HG03135 (cell line): Measurements from ENCODE around the gene BBS9.
A peak's percentile ranks its signal among the peaks of the same experiment; 100 is the strongest.

Source experiments
- ATAC-seq: cut with Tn5 transposase; IDR thresholded peaks from one replicate; pipeline ENCODE4 v1.9.1; 2021; ENCODE audit warnings: mild to moderate bottlenecking, moderate library complexity; ENCODE audit not compliant: unreplicated experiment

BBS9 gene

DNA sequence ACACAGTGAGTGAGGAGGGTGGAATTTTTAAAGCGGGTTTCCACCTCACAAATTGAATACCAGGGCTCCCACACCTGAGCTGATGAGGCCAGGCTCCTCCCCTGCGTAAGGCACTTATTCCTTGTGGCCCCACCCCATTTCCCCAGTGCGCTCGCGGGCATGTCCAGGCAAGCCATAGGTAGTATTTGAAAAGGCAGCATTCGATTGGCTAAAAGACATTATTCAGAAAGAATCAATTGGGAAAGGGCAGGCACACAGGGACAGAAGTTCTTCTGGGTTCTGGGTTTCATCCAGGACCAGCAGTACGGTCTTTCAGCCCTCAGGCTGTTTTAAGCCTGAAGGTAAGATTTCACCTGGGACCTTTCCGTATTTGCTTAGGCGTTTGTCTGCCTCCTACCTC is 222.3 kb downstream of the BBS9 start:
- ATAC-seq, result no peak

DNA sequence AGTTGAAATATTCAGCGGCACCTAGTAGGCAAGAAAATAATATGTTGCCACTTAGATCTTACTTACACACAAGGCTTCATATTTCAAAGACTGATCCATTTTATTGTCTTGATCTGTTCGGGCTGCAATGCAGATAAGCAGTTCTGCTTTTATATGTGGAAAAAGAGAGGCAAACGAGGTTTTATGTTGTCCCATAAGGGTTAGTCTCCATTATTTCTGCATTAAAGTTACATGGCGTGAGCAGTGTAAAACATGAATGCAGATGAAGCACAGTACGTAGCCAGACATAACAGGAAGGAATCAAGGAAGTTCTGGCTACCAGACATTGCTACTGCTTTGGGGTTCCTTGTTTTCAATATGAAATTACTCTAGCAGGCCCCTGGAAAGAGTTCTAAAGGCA is 224.8 kb downstream of the BBS9 start:
- no peak for ATAC-seq

DNA sequence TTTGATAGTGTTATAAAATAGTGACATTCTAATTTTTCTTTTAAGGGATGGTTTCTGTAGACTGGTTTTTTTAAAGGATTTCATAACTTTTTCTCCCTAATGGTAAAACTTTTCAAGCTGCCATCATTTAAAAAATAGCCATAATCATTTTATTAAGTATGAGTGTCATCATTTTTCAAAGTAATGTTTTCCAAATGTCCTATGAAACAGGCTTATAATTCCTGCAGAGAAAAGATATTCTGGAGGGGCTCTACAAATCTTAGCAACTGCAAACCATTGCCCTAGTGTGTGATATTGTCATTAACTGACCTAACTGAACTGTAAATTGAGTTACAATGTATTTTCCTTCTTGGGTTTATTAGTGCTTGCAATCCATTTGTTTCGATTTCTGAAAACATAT is 226.0 kb downstream of the BBS9 start:
- no peak for ATAC-seq

DNA sequence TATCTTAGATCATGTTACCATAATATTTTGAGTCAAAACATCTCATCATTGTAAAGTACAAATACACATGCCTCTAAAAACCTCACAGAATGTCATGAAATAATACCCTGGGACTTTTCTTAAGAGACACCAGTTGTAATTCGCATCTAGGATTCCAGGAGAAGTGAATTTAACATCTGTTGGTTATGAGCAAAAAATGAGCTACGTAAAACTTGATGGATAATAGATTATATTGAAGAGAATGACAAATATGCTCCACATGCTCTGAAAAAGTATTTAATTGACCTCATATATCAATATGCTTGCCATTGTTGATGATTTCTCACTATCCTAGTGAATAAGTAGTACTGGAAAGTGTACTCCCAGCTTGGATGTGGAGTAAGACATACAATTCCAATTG is 227.0 kb downstream of the BBS9 start:
- no peak for ATAC-seq

DNA sequence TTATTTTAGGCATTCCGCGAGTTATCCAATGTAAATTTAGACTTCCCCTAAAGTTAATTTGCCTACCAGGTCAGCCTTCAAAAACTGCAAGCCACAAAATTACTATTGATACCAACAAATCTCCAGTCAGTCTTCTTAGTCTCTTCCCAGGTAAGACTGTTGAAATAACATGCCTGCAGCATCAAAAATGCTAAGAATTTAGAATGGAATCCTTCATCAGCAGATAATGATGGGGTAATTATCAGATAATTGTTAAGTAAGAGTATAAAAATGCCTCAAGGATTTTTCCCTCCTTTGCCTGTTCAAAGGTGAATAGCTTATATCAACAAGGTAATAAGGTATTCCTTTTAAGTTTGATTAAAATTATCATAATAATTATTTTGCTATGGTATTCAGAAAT is 228.5 kb downstream of the BBS9 start:
- no peak for ATAC-seq

DNA sequence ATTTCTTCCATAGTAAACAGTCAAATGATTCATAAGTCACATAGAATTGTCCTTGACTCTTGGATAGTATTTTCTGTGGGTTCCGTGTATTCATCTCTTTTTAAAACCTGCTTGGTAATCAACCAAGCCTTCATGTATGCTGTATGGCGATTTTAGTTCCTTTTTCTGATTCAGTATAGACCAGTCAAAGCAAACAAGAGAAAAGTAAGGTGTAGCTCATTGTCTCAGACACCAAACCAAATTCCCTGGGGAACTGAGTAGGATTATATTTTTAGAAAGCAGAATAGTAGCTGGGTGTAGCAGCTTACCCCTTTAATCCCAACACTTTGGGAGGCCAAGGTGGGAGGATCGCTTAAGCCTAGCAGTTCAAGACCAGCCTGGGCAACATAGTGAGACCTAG is 240.5 kb downstream of the BBS9 start:
- no peak for ATAC-seq

DNA sequence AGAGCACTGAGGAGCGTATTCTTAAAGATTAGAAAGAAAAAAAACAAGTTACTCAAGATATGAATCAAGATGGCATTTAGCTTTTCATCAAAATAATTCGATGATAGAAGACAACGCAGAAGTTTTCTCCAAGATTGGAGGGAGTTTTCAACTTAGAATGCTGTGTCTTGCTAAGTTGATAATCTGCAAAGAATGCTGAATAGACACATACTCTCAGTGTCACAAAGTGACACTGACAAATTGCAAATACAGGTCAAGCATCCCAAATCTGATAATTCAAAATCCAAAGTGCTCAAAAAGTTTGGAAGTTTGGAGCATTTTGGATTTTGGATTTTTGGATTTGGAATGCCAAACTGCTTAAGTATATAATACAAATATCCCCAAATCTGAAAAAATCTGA is 243.8 kb downstream of the BBS9 start:
- ATAC-seq, result no peak

DNA sequence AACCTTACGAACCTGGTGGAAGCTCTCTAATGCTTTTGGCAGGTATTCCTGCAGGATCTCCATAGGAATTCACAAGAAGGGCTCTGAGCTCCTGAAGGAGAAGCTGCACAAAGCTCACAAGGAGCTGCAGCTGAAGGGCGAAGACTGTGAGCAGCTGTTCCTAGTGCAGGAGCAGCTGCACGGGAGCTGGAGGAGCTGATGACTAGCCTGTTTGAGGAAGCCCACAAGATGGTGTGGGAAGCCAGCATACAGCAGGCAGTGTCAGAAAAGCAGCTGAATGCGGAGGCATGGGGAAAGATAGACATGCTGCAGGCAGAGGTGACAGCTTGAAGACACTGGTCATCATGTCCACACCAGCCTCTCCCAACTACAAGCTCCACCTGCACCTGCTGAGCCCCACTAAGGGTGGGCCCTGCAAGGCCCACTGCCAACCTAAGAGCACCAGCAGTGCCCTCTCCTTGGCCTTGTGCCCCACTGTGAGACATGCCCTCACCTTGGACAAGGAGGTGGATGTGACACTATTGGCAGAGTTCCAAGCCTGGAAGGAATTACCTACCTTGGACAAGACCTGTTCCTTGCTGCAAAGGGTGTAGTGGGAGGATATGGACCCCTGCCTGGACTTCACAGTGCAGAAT is 250.6 kb downstream of the BBS9 start:
- no peak for ATAC-seq

DNA sequence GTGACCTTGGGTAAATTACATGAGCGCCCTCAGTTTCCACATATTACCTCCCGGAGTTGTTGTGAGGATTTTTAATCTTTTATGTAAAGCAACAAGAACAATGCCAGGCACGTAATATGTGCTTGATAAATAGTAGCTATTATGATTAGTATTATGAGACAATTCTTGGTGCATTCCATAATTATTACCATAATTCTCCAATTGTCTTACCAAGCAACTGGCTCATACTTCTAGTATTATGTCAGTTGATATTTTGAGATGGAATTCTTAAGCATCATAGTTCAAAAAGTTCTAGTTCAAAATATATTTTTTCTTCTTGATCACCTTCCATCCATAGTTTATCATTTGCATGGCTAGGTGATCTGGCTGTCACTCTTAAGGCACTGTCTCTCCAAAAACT is 259.0 kb downstream of the BBS9 start:
- ATAC-seq, result no peak

DNA sequence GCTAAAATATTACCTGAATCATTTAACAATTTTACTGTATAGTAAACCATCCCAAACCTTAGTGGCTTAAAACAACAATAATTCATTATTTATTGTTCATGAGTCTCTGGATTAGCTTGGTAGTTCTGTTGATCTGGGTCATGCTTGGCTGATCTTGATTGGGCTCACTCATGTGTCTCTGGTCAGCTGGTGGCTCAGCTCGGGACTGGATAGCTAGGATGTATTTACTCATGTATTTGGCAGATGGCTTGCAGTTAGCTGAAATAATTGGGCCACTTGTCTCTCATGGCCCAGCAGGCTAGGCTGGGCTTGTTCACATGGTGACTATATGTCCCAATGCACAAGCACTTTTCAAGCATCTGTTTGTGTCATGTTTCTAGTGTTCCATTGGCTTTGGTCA is 262.8 kb downstream of the BBS9 start:
- ATAC-seq, result no peak

DNA sequence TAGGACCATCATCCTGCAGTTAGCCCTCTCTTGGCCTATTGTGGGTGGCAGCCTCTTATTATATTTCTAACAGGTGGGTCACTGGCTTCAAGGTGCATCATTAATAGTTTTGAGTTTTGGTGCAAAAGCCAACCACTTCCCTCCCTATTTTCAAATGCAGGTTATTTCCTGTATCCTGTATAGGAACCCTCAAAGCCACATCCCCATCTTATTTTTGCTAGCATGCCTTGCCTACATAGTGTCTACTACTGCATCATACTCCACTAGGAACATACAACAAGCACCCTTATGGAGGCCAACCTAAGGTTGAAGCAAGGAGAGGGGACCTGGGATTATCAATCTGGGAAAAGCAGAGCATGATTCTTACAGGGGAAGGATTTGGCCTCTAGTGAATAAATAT is 264.4 kb downstream of the BBS9 start:
- no peak for ATAC-seq

DNA sequence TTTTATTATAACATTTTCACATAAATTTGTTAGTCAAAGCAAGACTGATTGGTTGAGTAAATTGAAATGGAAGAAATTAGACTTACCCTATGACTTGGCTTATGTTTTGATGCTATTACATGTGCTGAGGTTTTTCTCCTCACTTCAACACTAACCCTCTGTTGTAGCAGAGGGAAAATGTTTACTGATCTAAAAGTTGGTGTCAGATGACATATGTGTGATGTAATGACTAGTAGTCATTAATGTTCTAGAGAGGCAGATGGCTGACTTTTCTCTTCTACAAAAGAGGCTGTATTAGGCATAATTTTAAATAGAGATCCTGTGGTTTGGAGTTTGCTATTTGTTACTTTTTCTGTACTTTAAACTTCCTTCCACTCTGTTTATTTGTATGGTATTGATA is 266.0 kb downstream of the BBS9 start:
- ATAC-seq, result no peak

DNA sequence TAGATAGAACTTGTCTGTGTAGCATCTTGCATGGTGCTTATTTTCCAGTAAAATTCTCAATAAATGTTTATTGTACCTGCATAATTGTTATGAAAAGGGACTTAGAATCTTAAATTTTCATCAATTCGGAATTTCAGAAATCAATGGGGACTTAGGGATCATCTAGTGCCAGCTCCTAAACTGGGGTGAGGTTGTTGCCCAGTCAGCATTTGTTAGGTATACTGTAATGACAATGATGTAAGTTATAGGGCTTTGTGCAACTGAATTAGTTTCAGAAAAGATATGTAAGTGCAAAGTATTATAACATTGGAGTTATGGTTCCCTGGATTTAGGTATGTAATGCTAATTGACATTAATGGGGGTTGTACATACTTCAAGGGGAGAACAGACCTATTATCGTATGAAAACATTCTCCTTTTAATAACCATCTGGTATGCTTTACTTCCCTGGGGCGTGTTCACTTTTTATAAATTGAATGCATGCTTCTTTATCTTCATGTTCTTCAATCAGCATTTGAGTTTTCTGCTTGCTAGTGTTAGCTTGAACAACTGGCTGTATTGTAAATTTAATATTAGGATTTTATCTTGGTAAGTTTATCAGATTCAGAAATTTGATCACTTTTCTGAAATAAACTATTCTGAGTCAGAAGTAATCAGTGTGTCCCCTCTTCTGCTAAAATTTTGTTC is 270.3 kb downstream of the BBS9 start:
- no peak for ATAC-seq

DNA sequence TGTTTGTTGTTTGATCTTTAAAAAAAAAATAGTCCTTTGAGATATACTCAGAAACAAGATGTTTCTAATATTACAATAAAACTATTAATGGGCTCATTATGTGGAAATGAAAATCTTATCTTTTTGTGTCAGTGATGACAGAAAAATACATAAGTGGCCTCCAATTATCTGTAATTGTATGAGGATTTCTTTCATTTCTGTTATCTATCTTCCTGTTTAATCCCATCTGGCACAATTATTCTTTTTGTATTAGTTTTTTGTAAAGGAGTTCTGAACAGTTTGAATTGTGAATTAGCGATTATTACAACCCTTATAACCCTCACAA is 270.8 kb downstream of the BBS9 start:
- no peak for ATAC-seq

DNA sequence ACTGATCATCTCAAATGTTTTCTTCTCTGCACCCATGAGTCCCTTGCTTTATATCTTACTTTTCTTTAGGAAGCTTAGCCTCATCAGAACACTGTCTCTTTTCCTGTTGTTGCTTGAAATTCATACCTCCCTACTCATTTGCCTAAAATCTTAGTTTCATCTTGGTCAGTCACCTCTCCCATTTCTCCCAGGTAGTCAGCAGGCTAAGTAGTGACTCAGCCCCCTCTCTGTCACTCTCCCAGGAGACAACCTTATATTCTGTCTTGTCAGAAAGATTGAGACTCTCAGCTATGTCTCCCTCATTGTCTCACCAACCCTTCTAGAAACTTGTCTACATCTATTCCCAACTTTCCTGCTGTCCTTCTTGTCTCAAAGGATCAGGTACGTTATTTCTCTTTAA is 280.9 kb downstream of the BBS9 start:
- no peak for ATAC-seq

DNA sequence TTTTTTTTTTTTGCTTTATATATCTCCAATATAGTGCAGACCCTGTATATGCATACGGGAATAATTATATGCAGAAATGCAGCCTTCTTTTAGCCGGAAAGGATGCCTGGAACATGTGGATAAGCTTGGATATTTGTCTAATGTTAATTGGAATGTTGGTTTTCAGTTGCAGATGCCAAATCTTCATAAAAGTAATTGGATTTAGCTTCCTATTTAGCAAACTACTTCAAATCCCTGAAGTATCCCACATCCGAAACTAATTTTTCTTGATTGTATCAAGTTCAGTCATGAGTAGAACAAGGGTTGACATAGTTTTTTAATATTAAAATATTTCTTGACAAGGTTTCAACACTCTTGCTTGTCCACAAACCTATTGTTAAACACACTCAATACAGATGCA is 281.7 kb downstream of the BBS9 start:
- no peak for ATAC-seq

DNA sequence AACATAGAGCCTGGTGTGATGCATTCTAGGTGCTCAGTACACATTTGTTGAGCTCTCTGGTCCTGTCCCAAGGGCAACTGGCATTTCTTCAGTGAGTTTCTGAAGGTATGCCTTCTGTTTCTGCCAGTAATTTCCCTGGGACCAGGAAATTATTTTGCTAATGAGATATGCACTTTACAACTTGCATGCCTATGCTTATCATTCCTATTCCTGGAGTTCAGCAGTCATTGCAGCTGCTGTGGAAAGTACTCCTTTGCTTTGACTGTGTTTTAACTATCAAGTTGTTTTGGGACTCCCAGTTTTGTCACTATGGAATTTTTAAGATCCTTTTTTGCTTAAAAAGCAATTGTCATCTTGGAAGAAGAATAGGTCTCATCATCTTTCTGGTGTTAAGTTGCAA is 283.0 kb downstream of the BBS9 start:
- no peak for ATAC-seq

DNA sequence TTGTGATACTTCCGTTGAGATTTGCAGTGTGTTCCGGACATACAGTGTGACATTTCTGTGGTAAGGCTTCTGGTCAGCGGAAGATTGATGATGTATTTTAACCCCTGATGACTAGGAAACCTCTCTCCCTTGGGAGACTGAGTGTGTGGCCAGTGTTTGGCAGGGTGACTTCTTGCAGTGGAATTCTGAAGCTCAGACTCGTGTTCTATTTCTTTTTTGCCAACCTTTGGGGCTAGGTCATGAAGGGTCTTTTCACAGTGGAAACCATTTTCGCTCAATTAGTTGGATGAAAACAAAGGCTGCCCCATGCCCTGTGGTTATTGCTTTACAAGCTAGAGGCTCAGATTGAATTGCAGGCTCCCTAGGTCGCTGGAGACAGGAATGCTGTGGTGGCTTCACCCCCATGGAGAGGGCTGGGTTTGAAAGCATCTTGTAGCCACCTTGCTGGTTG is 288.9 kb downstream of the BBS9 start:
- no peak for ATAC-seq

DNA sequence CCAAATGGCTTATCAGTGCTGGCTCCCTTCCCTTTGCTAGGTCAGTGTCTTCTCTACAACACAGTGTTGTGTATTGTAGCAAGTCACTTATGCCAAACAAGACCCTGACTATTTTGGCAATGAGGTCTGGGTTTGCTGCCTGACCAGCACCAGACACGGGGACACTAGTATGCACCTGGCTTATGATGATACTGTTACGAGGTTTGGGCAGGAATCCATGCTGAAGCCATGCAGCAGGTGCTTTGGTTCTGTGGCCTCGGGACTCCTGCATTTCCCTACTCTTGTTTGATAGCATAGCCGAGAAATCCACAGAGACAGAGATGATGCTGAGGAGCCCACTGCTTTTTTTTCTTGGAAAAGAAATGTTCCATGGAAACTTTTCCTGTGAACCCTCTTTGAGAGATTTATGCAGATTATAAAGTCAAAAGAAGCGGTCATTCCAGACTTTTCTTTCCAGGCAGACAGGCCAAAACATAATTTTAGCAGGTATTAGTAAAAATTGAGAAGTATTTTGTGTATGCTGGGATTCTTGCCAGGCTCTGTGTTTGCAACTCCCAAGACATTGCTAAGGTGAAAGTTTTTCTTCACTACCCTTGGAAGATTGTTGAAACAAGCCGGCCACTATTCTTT is 291.1 kb downstream of the BBS9 start:
- ATAC-seq, result no peak

DNA sequence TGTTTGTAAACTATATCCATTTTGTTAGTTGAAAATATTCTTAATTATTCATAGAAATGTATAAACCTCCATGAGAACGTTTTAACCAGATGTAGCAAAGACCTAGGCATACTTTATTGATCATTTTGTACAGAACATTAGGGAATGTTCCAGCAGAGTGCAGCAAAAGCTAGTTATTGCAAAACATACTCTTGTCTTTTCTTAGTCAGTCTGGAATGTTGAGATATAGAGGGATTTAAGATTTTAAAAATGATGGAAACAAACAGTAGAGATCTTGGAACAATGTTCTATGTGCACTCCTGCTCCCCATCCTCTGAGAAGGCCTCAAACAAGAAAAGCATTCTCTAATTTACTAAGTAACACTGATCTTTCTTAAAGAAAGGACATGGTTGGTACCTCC is 292.1 kb downstream of the BBS9 start:
- ATAC-seq, result no peak

DNA sequence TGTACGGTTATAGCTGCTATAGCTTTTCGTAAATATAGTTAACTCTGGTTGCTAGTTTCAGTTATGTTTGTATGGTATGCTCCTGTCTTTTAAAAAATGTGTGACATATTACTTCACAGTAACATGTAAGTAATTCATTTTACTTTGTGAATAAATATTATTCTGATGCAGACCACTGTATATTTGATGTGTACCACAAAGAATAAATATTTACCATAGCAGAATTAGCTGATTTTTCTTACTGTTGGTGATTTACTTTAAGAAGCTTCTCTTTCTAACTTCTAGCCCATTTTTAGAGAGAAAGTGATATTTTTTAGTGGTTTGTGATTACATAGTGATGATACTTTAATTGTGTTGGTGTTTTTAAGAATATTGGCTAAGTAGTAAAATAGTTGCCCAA is 292.8 kb downstream of the BBS9 start:
- no peak for ATAC-seq

DNA sequence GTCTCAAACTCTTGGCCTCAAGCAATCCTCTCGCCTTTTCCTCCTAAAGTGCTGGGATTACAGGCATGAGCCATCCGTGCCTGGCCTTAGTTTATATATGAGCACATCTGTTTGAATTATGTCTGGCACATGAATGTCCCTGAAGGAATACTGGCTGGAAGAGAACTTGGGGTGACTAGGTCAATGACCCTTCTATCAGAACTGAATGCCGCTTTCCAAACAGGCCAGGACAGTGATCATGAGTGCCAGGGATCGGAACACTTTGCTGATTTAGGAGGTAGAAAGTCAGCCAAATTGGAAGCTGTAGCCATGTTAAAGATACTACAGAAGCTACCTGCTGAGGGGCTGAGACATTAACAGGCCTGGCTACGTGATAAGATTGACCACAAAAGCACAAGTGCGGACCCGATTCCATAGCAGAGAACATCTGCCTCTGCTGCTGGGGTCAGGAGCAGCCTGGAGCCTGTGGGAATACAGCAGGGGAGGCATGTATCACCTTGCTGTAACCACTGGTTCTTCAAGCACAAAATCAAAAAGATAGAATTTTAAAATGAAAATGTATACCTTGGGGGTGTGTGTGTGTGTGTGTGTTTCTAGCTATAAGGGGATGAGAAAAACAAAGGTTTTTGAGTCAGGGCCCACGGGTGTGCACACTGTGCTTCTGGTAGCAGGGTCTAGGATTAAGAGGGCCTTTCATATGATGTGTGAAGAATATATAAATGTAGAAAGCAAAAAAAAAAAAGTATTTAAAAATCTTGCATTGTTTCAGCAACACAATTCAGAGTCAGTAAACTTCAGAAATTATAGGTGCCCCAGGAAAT is 293.7 kb downstream of the BBS9 start:
- peak; percentile 55 for ATAC-seq
